SU-DHL-6 (cell line): ENCODE data around the gene ZNF440.
"Not testable (repeated sequence)": the region's sequence is repeated elsewhere in the genome, so short reads cannot be mapped to it uniquely, and the experiment has no call there.

Source experiments
- H2AFZ ChIP-seq: fragments of 200-600 bp; sonication (generic); 2 replicates; pipeline ENCODE4 v1.6.1; 2014; ENCODE audit warnings: low read depth, mild to moderate bottlenecking, moderate library complexity, mixed read lengths, antibody characterized with exemption, low read length; ENCODE audit not compliant: severe bottlenecking
- H3F3A ChIP-seq: fragments of 200-600 bp; shearing (Covaris generic); 2 replicates; pipeline ENCODE4 v1.6.0; 2016; ENCODE audit warnings: antibody characterized with exemption, mild to moderate bottlenecking; ENCODE audit not compliant: insufficient read depth
- H3K27ac ChIP-seq: fragments of 200-600 bp; sonication (generic); 2 replicates; pipeline ENCODE4 v1.5.1; 2016; ENCODE audit warnings: low read depth, mild to moderate bottlenecking, low read length, moderate library complexity, mixed read lengths
- H3K27me3 ChIP-seq: fragments of 200-600 bp; sonication (generic), shearing (Covaris generic); 2 replicates; pipeline ENCODE4 v1.6.0; 2014; ENCODE audit warnings: mild to moderate bottlenecking, low read length
- H3K36me3 ChIP-seq: fragments of 200-600 bp; sonication (generic); 2 replicates; pipeline ENCODE4 v1.6.1; 2014; ENCODE audit warnings: mild to moderate bottlenecking, low read length, mixed read lengths
- H3K4me2 ChIP-seq: fragments of 300-600, 200-600 bp; shearing (Covaris generic), sonication (generic); 2 replicates; pipeline ENCODE4 v1.6.0; 2014; ENCODE audit warnings: low read length, low read depth, mild to moderate bottlenecking; ENCODE audit not compliant: poor library complexity, severe bottlenecking
- H3K4me3 ChIP-seq: fragments of 200-600 bp; sonication (generic); 2 replicates; pipeline ENCODE4 v1.5.1; 2014; ENCODE audit warnings: antibody characterized with exemption, low read length, mild to moderate bottlenecking, mixed read lengths; ENCODE audit not compliant: insufficient read depth, poor library complexity, severe bottlenecking
- H3K79me2 ChIP-seq: fragments of 200-600 bp; sonication (generic); 2 replicates; pipeline ENCODE4 v1.6.1; 2014; ENCODE audit warnings: mild to moderate bottlenecking, low read length, moderate library complexity; ENCODE audit not compliant: insufficient read depth
- H3K9ac ChIP-seq: fragments of 200-600 bp; sonication (generic); 2 replicates; pipeline ENCODE4 v1.7.0; 2014; ENCODE audit warnings: mild to moderate bottlenecking, low read length
- H3K9me2 ChIP-seq: fragments of 200-600 bp; sonication (generic); replicated peaks from 2 replicates; pipeline ENCODE4 v1.6.1; 2014; ENCODE audit warnings: low read length; ENCODE audit not compliant: insufficient read depth
- H3K9me3 ChIP-seq: fragments of 200-600 bp; sonication (generic); 2 replicates; pipeline ENCODE4 v1.6.1; 2014; ENCODE audit warnings: low read length, mixed read lengths; ENCODE audit not compliant: insufficient read depth
- H4K20me1 ChIP-seq: fragments of 200-600 bp; sonication (generic); 2 replicates; pipeline ENCODE4 v1.6.1; 2014; ENCODE audit warnings: low read depth, mild to moderate bottlenecking, antibody characterized with exemption, low read length, moderate library complexity, mixed read lengths
- CTCF ChIP-seq: fragments of 200-600 bp; sonication (generic); IDR thresholded peaks from one replicate; pipeline ENCODE4 v1.5.1; 2017; ENCODE audit warnings: antibody characterized with exemption, mild to moderate bottlenecking, low read length, moderate library complexity; ENCODE audit not compliant: insufficient read depth, poor library complexity, severe bottlenecking
- EZH2phosphoT487 ChIP-seq: fragments of 200-600 bp; sonication (generic), shearing (Covaris generic); conservative IDR thresholded peaks from 2 replicates; pipeline ENCODE4 v1.6.1; 2018; ENCODE audit warnings: mild to moderate bottlenecking, antibody characterized with exemption, low read length, moderate library complexity, mixed read lengths

Gene ZNF440

GRCh38 chr19:11879687-11880266 is 65.7 kb downstream of the ZNF440 start:
- peak; percentile 36 for TF ChIP-seq CTCF
- not testable (repeated sequence) for H3K27ac ChIP-seq, H3K4me2 ChIP-seq, H3K9ac ChIP-seq, H3K27me3 ChIP-seq, H3K4me3 ChIP-seq, H3K9me2 ChIP-seq, H3F3A ChIP-seq, H2AFZ ChIP-seq, H3K79me2 ChIP-seq, H3K9me3 ChIP-seq, H3K36me3 ChIP-seq, H4K20me1 ChIP-seq

GRCh38 chr19:11880598-11880997 is 66.5 kb downstream of the ZNF440 start:
- H3K36me3 ChIP-seq: no peaks in the 10 kb centered on the region
- H3K4me3 ChIP-seq: no peak overlapping the region
- H4K20me1 ChIP-seq: no peaks in the 10 kb centered on the region
- no peak overlapping the region for H2AFZ ChIP-seq
- H3K27me3 ChIP-seq: no peaks in the 10 kb centered on the region
- TF ChIP-seq EZH2phosphoT487: no peak
- TF ChIP-seq CTCF: no peak
- no peak overlapping the region for H3K9ac ChIP-seq
- H3K9me2 ChIP-seq: no peaks in the 10 kb centered on the region
- H3K9me3 ChIP-seq: no peaks in the 10 kb centered on the region
- H3K4me2 ChIP-seq: no peak overlapping the region
- no peaks in the 10 kb centered on the region for H3K79me2 ChIP-seq
- no peaks in the 10 kb centered on the region for H3F3A ChIP-seq
- H3K27ac ChIP-seq: no peak overlapping the region

GRCh38 chr19:11881151-11881800 is 67.2 kb downstream of the ZNF440 start:
- peak; percentile 75 for TF ChIP-seq CTCF
- TF ChIP-seq EZH2phosphoT487: no peak
- Histone ChIP-seq H3K9me3 (no peaks in the 10 kb centered on the region), H3K4me3 (no peak overlapping the region), H3K9ac (no peak overlapping the region), H3K27me3 (no peaks in the 10 kb centered on the region), H4K20me1 (no peaks in the 10 kb centered on the region), H3K9me2 (no peaks in the 10 kb centered on the region), H3F3A (no peaks in the 10 kb centered on the region), H3K36me3 (no peaks in the 10 kb centered on the region), H3K4me2 (no peak overlapping the region), H2AFZ (no peak overlapping the region), H3K79me2 (no peaks in the 10 kb centered on the region), H3K27ac (no peak overlapping the region)
